Lower leg skin (tissue), 4 donors: ENCODE data around the gene CEBPA. TPM values are rescaled to one million over a fixed set of nuclear protein-coding genes. Genes with fewer than 3 reads are reported as not detected.

Experiments
- DNase-seq, 2 donors: peaks; one replicate each; pipeline ENCODE4 v3.0.0-alpha.2; 2019; ENCODE audit warnings: low spot score in 2 of 2
- H3K4me3 ChIP-seq: fragments of 200-600 bp; sonication (generic); 2 replicates; pipeline ENCODE4 v1.5.1; 2017; ENCODE audit warnings: mild to moderate bottlenecking, low read depth; ENCODE audit not compliant: poor library complexity, severe bottlenecking
- CTCF ChIP-seq, 3 donors: fragments of 450-650 bp; IDR thresholded peaks; one replicate each; pipeline ENCODE4 v1.5.1; 2016; ENCODE audit warnings: antibody characterized with exemption in 3 of 3, mild to moderate bottlenecking in 3 of 3, moderate library complexity in 2 of 3
- POLR2A ChIP-seq, 2 donors: fragments of 450-650 bp; IDR thresholded peaks; one replicate each; pipeline ENCODE4 v1.6.1; 2016 to 2017; ENCODE audit warnings: antibody characterized with exemption in 2 of 2, mild to moderate bottlenecking in 1 of 2, moderate library complexity in 1 of 2
- WGBS, 2 donors: methylation state at CpG; one replicate each; pipeline ENCODE4 v1.1.5; 2018; 5-methylcytosine and 5-hydroxymethylcytosine counted together
- intact Hi-C: fragments of 100-400 bp; cut with DNase I; formaldehyde crosslinking; loops from one replicate; pipeline ENCODE4 v1.15.0; 2023; ENCODE audit warnings: low total_unique reads
- total RNA-seq, 4 donors: library from RNA; depleted of rRNA; stranded (reverse); fragments of >200 nt; gene quantifications; one replicate each; pipeline ENCODE4 v1.1.0, GENCODE V29; 2016

The CEBPA gene
- total RNA-seq, 4 donors from 2014 or later = 228 to 297 (median 255) TPM

- no peak overlapping the region for H3K4me3 ChIP-seq
- 74 to 81% methylated on average over 2 of the region's 2 CpGs for WGBS, 2 donors
- TF ChIP-seq POLR2A (IDR thresholded peaks at IDR 0.05) = no peak
- no peak for TF ChIP-seq CTCF (IDR thresholded peaks at IDR 0.05)
- intact Hi-C loops = no loop called here
- no peak for DNase-seq
Observed at GRCh38 chr19:33340991-33341390, 38.7 kb upstream of the CEBPA start.

GRCh38 chr19:33339016-33339984 lies 37.0 kb upstream of the CEBPA start:
- no peak overlapping the region for H3K4me3 ChIP-seq
- WGBS, 2 donors = 45 to 55% methylated on average over 8 of the region's 8 CpGs
- no peak for DNase-seq
- TF ChIP-seq POLR2A (IDR thresholded peaks at IDR 0.05) (no peak), CTCF (IDR thresholded peaks at IDR 0.05) (no peak)
- intact Hi-C loops = no loop called here

- H3K4me3 ChIP-seq = no peak overlapping the region
- DNase-seq = no peak
- intact Hi-C loops = no loop called here
- TF ChIP-seq POLR2A (IDR thresholded peaks at IDR 0.05) (no peak), CTCF (IDR thresholded peaks at IDR 0.05) (no peak)
- WGBS, 2 donors = 76 to 80% methylated on average over 5 of the region's 5 CpGs
Observed at GRCh38 chr19:33335446-33335845, 33.1 kb upstream of the CEBPA start.

- intact Hi-C loops = no loop called here
- no peak for DNase-seq
- no peak overlapping the region for H3K4me3 ChIP-seq
- no peak for TF ChIP-seq CTCF (IDR thresholded peaks at IDR 0.05)
- TF ChIP-seq POLR2A (IDR thresholded peaks at IDR 0.05) = no peak
- 95% methylated on average over 3 of the region's 3 CpGs for WGBS, 2 donors
Observed at GRCh38 chr19:33334271-33334670, 31.9 kb upstream of the CEBPA start.

- DNase-seq = no peak
- no peak overlapping the region for H3K4me3 ChIP-seq
- intact Hi-C loops = no loop called here
- TF ChIP-seq POLR2A (IDR thresholded peaks at IDR 0.05) = no peak
- WGBS, 2 donors = 87 to 90% methylated on average over 3 of the region's 3 CpGs
Observed at GRCh38 chr19:33333642-33334041, 31.3 kb upstream of the CEBPA start.

- WGBS, 2 donors = 94 to 96% methylated on average over 4 of the region's 4 CpGs
- H3K4me3 ChIP-seq = no peak overlapping the region
- TF ChIP-seq POLR2A (IDR thresholded peaks at IDR 0.05) (no peak), CTCF (IDR thresholded peaks at IDR 0.05) (no peak)
- DNase-seq = no peak
- intact Hi-C loops = no loop called here
Observed at GRCh38 chr19:33333151-33333550, 30.8 kb upstream of the CEBPA start.
